K562 (cell line): ENCODE measurements around the gene CYLC2.

Source experiments
- ARNT ChIP-seq, 2 experiments: fragments of 450-650 bp; IDR thresholded peaks; 2 replicates each; pipeline ENCODE4 v1.6.1; 2016; ENCODE audit warnings: mild to moderate bottlenecking in 1 of 2
- BRCA1 ChIP-seq, 2 experiments: fragments of 450-650 bp in 1 of 2; sonication (generic) in 1 of 2; formaldehyde crosslinking in 1 of 2; IDR thresholded peaks; 2 replicates each; pipeline versions ENCODE4 v1.5.0 to v1.6.1; 2017 to 2020; ENCODE audit warnings: mild to moderate bottlenecking in 1 of 2, missing genetic modification reagents in 1 of 2
- HDGF ChIP-seq: fragments of 450-650 bp; IDR thresholded peaks from 2 replicates; pipeline ENCODE4 v1.6.1; 2016
- LEF1 ChIP-seq: fragments of 450-650 bp; IDR thresholded peaks from 2 replicates; pipeline ENCODE4 v1.6.1; 2016; ENCODE audit warnings: mild to moderate bottlenecking
- NFYB ChIP-seq: IDR thresholded peaks from 2 replicates; pipeline ENCODE4 v1.6.1; 2011; ENCODE audit warnings: mild to moderate bottlenecking, moderate library complexity; ENCODE audit not compliant: insufficient read length; ENCODE audit errors: extremely low read depth
- POLR2A ChIP-seq: fragments of 450-650 bp; conservative IDR thresholded peaks from 2 replicates; pipeline ENCODE4 v1.6.1; 2016
- SMAD1 ChIP-seq: fragments of 150-350 bp; IDR thresholded peaks from 2 replicates; pipeline ENCODE4 v1.6.1; 2014; ENCODE audit warnings: low read length, low read depth; ENCODE audit not compliant: partially characterized antibody
- SMARCC2 ChIP-seq: fragments of 450-650 bp; IDR thresholded peaks from 2 replicates; pipeline ENCODE4 v1.6.1; 2017; ENCODE audit warnings: antibody characterized with exemption, moderate library complexity, mild to moderate bottlenecking, low read depth
- YBX1 ChIP-seq: fragments of 450-650 bp; IDR thresholded peaks from 2 replicates; pipeline ENCODE4 v1.7.1; 2016; ENCODE audit warnings: mild to moderate bottlenecking
- ZNF274 ChIP-seq: IDR thresholded peaks from 2 replicates; pipeline ENCODE4 v1.6.1; 2011; ENCODE audit warnings: low read depth, mild to moderate bottlenecking, low read length, moderate library complexity, borderline replicate concordance
- TF ChIP-seq, protein P1 (sequence below): sonication (generic); formaldehyde crosslinking; IDR thresholded peaks from 2 replicates; pipeline ENCODE4 v1.8.1; 2023; ENCODE audit warnings: missing genetic modification reagents, mild to moderate bottlenecking, borderline replicate concordance
- TF ChIP-seq, protein P2 (sequence below): sonication (generic); formaldehyde crosslinking; IDR thresholded peaks from 2 replicates; pipeline ENCODE4 v1.4.0; 2020; ENCODE audit warnings: mild to moderate bottlenecking, missing genetic modification reagents
- TF ChIP-seq, protein P3 (sequence below): sonication (generic); formaldehyde crosslinking; IDR thresholded peaks from 2 replicates; pipeline ENCODE4 v1.5.0; 2020; ENCODE audit warnings: missing genetic modification reagents
- TF ChIP-seq, protein P4 (sequence below), 3 experiments: IDR thresholded peaks in 2 of 3; conservative IDR thresholded peaks in 1 of 3; 2 replicates each; pipeline ENCODE4 v1.5.1; 2011 to 2012; ENCODE audit warnings: low read length in 3 of 3, mild to moderate bottlenecking in 3 of 3, control low read depth in 2 of 3, improper control_type of control experiment in 1 of 3, inconsistent platforms in 1 of 3, low read depth in 1 of 3, mixed read lengths in 1 of 3, moderate library complexity in 1 of 3; ENCODE audit not compliant: insufficient read depth in 2 of 3

DNA sequence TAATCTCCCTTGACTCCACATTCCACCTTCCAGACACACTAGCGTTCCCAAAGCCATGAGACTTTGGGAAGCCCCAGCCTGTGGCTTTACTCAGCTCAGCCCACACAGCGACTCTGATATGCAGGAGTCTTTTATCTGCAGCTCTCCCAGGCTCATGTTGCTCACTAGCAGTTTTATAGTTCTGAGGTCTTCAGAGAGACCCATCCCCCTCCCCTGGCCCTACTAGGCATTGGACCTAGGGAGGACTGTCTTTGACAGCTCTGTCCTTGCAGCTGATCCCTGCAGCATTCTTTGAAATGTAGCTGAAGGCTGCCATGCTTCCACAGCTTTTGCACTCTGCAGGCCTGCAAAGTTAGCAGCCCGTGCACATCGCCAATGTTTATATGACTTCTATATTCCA lies 19.9 kb upstream of the CYLC2 start:
- TF ChIP-seq SMARCC2, result no peak
- no peak for TF ChIP-seq SMAD1
- TF ChIP-seq, protein P1, sequence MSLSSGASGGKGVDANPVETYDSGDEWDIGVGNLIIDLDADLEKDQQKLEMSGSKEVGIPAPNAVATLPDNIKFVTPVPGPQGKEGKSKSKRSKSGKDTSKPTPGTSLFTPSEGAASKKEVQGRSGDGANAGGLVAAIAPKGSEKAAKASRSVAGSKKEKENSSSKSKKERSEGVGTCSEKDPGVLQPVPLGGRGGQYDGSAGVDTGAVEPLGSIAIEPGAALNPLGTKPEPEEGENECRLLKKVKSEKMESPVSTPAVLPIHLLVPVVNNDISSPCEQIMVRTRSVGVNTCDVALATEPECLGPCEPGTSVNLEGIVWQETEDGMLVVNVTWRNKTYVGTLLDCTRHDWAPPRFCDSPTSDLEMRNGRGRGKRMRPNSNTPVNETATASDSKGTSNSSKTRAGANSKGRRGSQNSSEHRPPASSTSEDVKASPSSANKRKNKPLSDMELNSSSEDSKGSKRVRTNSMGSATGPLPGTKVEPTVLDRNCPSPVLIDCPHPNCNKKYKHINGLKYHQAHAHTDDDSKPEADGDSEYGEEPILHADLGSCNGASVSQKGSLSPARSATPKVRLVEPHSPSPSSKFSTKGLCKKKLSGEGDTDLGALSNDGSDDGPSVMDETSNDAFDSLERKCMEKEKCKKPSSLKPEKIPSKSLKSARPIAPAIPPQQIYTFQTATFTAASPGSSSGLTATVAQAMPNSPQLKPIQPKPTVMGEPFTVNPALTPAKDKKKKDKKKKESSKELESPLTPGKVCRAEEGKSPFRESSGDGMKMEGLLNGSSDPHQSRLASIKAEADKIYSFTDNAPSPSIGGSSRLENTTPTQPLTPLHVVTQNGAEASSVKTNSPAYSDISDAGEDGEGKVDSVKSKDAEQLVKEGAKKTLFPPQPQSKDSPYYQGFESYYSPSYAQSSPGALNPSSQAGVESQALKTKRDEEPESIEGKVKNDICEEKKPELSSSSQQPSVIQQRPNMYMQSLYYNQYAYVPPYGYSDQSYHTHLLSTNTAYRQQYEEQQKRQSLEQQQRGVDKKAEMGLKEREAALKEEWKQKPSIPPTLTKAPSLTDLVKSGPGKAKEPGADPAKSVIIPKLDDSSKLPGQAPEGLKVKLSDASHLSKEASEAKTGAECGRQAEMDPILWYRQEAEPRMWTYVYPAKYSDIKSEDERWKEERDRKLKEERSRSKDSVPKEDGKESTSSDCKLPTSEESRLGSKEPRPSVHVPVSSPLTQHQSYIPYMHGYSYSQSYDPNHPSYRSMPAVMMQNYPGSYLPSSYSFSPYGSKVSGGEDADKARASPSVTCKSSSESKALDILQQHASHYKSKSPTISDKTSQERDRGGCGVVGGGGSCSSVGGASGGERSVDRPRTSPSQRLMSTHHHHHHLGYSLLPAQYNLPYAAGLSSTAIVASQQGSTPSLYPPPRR, result no peak
- TF ChIP-seq, protein P2, sequence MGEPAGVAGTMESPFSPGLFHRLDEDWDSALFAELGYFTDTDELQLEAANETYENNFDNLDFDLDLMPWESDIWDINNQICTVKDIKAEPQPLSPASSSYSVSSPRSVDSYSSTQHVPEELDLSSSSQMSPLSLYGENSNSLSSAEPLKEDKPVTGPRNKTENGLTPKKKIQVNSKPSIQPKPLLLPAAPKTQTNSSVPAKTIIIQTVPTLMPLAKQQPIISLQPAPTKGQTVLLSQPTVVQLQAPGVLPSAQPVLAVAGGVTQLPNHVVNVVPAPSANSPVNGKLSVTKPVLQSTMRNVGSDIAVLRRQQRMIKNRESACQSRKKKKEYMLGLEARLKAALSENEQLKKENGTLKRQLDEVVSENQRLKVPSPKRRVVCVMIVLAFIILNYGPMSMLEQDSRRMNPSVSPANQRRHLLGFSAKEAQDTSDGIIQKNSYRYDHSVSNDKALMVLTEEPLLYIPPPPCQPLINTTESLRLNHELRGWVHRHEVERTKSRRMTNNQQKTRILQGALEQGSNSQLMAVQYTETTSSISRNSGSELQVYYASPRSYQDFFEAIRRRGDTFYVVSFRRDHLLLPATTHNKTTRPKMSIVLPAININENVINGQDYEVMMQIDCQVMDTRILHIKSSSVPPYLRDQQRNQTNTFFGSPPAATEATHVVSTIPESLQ, result no peak
- no peak for TF ChIP-seq BRCA1 (IDR thresholded peaks at IDR 0.05)
- no peak for TF ChIP-seq BRCA1 (CRISPR knock-in tag; IDR thresholded peaks at IDR 0.05)
- TF ChIP-seq ARNT (IDR thresholded peaks at IDR 0.05), result no peak
- no peak for TF ChIP-seq LEF1
- no peak for TF ChIP-seq ZNF274
- TF ChIP-seq HDGF, result no peak
- TF ChIP-seq NFYB, result no peak
- TF ChIP-seq, protein P3, sequence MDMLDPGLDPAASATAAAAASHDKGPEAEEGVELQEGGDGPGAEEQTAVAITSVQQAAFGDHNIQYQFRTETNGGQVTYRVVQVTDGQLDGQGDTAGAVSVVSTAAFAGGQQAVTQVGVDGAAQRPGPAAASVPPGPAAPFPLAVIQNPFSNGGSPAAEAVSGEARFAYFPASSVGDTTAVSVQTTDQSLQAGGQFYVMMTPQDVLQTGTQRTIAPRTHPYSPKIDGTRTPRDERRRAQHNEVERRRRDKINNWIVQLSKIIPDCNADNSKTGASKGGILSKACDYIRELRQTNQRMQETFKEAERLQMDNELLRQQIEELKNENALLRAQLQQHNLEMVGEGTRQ (CRISPR knock-in tag), result no peak
- TF ChIP-seq, protein P4, sequence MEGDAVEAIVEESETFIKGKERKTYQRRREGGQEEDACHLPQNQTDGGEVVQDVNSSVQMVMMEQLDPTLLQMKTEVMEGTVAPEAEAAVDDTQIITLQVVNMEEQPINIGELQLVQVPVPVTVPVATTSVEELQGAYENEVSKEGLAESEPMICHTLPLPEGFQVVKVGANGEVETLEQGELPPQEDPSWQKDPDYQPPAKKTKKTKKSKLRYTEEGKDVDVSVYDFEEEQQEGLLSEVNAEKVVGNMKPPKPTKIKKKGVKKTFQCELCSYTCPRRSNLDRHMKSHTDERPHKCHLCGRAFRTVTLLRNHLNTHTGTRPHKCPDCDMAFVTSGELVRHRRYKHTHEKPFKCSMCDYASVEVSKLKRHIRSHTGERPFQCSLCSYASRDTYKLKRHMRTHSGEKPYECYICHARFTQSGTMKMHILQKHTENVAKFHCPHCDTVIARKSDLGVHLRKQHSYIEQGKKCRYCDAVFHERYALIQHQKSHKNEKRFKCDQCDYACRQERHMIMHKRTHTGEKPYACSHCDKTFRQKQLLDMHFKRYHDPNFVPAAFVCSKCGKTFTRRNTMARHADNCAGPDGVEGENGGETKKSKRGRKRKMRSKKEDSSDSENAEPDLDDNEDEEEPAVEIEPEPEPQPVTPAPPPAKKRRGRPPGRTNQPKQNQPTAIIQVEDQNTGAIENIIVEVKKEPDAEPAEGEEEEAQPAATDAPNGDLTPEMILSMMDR (IDR thresholded peaks at IDR 0.05 in 2 of 3, conservative IDR thresholded peaks at IDR 0.05 in 1 of 3; ENCODE audit: insufficient read depth in 2 of 3, low read depth in 1 of 3, low read length in 3 of 3), result no peak
- TF ChIP-seq POLR2A, result no peak
- no peak for TF ChIP-seq YBX1
